Stimulated activated CD4-positive, alpha-beta T cell treated with anti-CD3 and anti-CD28 coated beads, Interleukin-1b, Interleukin-23, amount 100 ng/mL, for 1 hour (primary cell): ENCODE data around the gene OXA1L.
"Not testable (repeated sequence)": the region's sequence is repeated elsewhere in the genome, so short reads cannot be mapped to it uniquely, and the experiment has no call there.

Experiments used
- DNase-seq, 2 donors: peaks; one replicate each; pipeline ENCODE4 v3.0.0-alpha.2; 2020; ENCODE audit warnings: low read depth in 2 of 2

Gene OXA1L

DNA sequence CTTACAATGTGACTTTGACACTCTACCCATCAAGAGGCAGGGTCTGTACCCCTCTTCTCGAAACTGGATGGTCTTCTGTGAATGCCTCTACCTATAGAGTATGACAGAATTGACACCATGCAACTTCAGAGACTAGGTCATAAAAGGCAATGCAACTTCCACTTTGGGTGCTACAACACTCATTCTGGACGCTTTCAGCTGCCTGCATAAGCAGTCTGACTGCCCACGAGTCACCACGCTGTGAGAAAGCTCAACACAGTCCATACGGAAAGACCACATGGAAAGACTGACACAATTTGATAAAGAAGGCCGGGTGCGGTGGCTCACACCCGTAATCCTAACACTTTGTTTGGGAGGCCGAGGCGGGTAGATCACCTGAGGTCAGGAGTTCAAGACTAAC, 33.9 kb downstream of the OXA1L start:
- DNase-seq: no peak

DNA sequence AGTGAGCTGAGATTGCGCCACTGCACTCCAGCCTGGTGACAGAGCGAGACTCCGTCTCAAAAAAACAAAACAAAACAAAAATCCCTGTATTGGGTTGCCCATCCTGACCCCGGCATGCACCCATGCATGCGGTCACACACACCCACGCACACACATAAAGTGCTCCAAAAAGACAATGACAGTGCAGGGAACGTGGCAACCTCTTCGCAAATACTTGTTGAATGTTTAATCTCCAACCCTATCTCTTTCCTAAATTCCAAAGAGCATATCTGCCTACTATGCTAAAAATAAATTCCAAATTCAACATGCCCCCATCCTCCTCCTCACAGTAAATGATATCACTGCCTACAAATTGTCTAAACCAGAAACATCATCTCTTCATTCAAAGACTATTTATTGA, 35.2 kb downstream of the OXA1L start:
- DNase-seq: no peak

DNA sequence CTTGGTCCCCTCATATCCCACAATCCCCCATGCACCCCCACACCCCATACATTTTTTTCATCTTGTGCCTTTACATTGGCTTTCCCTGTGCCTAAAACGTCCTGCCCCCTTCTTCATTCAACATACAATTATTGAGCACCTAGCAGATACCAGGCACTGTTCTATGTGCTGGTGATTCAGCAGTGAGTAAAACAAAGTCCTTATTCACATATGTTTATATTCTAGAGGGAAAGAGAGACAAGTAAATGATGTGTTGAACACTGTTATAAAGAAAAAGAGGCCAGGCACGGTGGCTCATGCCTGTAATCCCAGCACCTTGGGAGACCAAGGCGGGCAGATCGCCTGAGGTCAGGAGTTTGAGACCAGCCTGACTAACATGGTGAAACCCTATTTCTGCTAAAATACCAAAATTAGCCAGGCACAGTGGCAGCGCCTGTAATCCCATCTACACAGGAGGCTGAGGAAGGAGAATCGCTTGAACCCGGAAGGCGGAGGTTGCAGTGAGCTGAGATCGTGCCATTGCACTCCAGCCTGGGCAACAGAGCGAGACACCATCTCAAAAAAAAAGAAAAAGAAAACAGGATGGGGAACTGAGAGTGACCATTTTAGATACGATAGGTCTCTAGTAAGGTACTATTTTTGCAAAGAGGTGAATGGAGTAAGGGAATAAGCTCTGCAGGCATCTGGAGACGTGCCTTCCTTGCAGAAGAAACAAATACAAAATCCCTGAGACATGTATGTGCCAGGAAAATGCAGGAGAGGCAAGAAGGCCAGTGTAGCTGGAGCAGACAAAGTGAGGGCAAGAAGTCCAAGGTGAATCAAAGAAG, 36.6 kb downstream of the OXA1L start:
- no peak for DNase-seq

DNA sequence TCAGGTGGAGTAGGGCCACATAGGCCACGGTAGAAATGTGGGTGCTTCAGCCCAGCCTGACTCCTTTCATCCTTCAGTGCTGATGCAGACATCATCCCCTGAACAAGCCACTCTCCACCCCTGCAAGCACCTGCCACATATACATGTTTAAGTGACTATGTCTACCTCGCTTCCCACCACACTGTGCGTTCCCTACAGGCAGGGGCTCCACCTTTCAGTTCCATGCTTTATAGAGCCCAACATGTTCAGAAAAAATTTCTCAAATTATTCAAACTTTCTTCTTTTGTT, 37.1 kb downstream of the OXA1L start:
- DNase-seq: no peak

DNA sequence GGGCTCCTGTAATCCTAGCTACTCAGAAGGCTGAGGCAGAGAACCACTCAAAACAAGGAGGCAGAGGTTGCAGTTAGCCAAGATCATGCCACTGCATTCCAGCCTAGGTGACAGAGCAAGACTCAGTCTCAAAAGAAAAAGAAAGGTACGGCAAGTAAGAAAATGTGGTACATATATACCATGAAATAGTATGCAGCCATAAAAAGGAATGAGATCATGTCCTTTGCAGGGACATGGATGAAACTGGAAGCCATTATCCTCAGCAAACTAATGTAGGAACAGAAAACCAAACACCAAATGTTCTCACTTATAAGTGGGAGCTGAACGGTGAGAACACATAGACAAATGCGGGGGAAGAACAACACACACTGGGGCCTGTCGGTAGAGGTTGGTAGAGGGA, 38.7 kb downstream of the OXA1L start:
- not testable (repeated sequence) for DNase-seq

DNA sequence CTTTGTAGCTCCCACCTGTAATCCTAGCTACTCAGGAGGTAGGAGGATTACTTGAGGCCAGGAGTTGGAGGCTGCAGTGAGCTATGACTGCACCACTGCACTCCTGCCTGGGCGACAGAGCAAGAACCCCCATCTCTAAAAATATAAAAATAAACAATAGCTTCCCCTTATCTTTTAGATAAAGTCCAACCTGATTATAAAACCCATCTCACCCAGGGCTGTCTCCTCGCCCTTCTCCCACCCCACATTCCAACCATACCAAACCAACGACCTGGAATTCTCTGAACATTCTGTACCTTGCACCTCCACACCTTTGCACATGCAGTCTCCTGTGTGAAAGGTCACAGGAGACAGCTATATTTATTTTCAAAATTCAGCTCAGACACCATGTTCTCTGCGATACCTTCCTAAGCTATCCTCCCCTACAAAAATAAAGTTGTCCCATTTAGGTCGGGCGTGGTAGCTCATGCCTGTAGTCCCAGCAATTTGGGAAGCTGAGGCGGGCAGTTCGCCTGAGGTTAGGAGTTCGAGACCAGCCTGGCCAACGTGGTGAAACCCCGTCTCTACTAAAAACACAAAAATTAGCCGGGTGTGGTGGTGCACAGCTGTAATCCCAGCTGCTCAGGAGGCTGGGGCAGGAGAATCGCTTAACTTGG, 41.1 kb downstream of the OXA1L start:
- DNase-seq: no peak

DNA sequence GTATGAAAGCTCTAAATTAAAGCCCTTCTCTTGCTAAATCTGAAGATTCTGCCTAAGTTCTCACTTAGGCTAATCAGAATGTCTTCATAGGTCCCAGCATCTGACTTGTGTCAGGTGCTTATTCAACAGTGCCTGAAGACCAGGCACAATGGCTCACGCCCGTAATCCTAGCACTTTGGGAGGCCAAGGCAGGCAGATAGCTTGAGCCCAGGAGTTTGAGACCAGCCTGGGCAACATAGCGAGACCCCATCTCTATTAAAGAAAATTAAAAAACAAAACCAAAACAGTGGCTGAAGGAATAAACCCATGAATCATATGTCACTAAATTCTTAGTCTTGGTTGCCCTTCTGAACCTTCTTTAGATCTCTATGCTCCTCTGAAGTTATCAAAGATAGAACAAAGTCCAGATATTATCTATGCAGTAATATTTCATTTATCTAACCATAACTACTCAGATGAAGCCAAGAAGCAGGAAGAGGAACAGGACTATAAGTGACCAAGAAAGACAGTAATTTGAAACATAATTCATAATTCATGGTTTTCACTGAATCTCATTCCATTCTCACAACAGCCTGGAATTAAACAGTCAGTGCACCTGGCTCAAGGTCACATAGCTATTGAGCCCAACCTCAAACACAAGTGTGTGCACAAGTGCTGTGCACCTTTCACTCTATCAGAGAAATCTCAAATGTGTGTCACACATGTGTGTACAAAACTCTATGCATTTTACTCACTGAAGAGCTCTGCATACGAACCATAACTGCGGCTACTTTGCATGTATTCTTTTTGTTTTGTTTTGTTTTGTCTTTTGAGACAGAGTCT, 42.1 kb downstream of the OXA1L start:
- DNase-seq: no peak

DNA sequence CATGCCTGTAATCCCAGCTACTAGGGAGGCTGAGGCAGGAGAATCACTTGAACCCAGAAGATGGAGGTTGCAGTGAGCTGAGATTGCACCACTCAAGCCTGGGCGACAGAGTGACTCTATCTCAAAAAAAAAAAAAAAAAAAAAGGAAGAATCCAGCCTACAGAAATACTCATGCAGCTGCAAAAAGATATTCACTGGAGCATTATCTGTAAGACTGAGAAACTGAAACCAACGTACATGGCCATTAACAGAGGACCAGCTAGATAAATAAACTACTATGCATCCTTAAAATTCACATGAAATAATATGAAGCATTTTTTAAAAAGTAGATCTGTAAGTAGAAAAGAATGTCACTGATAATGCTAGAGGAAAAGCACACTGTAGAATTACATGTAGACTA, 45.2 kb downstream of the OXA1L start:
- no peak for DNase-seq

DNA sequence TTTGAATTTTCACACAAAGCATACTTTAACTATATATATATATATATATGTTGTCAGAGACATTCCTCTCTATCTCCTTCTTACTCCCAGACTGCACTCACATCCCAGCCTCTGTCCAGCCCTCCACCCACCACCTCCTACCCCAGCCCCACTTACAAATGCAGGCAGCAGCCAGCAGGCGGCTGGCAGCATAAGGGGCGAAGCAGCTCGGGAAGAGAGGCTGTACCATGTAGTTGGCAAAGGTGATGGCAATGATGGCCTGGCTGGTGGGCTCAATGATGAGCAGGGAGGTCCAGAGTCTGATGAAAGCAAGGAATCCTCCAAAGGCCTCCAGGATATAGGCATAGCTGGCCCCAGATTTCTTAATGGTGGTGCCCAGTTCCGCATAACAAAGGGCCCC, 46.3 kb downstream of the OXA1L start:
- DNase-seq: no peak

DNA sequence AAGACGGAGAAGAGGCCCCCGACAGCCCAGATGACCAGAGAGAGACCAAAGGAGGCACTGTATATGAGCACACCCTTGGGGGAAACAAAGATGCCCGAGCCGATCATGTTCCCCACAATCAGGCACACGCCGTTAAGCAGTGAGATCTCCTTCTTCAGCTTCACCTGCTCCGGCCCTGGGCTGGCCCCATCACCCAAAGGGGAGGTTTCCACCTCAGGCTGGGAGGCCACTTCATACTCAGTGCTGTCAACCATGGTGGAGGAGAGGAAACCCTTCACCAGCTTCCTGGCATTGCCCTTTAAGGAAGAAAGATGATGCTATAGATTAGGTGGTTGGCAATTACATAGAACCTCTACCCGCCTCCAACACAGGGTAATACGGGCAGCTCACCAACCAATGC, 46.7 kb downstream of the OXA1L start:
- no peak for DNase-seq

DNA sequence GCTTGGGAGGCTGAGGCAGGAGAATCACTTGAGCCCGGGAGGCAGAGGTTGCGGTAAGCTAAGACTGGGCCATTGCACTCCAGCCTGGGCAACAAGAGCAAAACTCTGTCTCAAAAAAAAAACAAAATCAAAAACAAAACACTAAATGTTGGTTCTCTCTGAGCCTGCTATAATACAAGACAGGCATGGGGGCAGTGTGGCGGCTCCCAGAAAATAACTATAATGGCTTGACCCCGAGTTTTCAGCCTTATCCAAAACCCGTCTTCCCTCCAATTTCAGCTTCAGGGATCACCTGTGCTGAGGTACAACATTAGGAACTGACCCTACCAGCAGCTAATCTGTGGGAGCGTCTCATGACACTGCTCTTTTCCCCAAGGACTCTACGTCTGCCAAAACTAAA, 47.9 kb downstream of the OXA1L start:
- DNase-seq: no peak

DNA sequence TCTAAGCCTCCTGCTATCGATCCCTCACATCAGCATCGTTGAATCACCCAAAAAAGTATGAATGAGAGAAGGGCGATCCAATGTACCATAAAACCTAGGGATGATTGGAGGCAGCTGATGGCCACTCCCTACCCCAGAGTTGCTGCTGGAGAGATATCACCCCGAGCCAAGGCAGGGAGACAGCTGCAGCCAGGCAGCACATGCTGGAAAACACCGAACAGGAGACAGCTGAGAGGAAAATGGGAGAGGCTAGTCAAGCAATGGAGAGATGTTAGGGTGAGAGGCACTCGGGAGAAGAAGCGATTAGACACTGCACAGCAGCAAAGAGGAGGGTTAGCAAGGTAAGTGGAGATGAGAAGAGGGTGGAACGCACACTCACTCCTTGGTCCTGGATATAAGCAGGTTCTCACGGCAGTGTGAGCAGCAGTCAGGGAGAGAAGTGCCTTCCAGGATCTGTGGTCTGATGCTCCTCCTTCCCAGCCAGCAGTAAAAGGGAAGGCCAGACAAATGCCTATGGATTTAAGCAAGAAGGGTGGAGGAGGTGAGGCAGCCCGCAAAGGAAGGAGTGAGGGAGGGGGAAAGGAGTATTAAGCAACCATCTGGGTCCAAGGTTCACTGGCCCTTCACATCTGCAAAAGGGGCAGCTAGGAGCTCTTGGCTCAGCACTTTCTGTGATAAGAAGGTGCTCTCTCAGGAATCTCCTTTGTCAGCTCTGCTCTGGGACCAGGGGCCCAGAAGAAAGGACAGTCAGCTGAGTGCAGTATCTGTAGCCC, 48.6 kb downstream of the OXA1L start, which contains the start of gene SLC7A7:
Gene SLC7A7 (minus strand): TSS at position 495 of the 773 bp plus-strand sequence. CDS start 2,037 bp downstream, outside the sequence.
- no peak for DNase-seq

DNA sequence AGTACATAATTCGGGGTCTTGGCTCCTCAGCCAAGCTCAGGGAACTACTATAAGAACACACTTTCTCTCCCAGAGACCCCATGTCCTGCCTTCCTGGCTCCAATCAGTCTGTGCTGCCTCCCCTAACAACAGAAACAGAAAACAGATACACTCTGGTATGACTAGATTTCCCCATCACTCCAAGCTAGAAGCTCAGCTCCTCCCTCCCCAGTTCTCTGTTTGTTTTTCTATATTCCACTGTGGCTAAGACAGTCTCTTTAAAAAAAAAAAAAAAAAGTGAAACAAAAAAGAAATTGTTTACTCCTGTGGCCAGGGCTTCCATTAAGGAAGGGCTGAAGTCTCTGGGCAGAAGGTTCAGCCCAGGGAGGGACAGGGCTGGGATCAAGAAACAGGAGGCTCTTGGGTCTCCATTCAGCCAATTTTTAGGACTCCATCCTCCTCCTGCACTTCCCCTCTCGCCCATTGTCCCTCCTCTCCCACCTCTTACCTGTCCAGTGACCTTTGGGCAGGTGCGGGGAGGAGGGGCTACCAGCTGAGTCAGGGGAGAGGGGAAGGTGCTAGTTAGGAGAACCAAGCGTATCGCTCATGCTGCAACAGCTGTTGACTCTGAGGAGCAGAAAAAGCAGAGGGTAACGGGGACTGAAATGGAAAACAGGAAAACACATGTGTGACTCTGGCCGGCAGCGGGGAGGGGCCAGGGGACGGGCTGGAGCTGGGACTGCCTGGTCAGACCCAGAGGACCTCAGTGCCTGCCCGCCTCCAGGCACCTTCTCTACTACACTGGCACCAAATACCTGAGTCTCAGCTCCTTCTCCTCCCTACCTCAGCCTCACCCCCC, 52.9 kb downstream of the OXA1L start:
- no peak for DNase-seq

DNA sequence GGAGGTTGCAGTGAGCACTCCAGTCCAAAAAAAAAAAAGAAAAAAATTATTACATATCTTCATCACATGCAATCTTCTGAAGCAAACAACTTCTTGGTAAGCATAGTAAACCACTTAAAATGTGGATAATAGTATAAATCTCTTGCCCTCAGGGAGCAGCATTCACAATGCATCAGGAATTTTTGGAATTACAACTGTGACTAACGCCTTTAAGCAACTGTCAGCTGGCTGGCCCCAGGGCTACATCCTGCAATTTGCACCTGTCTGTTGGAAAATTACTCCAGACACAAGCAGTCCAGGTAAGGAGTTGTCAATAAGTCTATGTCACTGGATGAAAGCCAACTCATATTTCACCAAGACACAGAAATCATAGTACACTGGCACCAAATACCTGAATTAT, 54.2 kb downstream of the OXA1L start:
- no peak for DNase-seq

DNA sequence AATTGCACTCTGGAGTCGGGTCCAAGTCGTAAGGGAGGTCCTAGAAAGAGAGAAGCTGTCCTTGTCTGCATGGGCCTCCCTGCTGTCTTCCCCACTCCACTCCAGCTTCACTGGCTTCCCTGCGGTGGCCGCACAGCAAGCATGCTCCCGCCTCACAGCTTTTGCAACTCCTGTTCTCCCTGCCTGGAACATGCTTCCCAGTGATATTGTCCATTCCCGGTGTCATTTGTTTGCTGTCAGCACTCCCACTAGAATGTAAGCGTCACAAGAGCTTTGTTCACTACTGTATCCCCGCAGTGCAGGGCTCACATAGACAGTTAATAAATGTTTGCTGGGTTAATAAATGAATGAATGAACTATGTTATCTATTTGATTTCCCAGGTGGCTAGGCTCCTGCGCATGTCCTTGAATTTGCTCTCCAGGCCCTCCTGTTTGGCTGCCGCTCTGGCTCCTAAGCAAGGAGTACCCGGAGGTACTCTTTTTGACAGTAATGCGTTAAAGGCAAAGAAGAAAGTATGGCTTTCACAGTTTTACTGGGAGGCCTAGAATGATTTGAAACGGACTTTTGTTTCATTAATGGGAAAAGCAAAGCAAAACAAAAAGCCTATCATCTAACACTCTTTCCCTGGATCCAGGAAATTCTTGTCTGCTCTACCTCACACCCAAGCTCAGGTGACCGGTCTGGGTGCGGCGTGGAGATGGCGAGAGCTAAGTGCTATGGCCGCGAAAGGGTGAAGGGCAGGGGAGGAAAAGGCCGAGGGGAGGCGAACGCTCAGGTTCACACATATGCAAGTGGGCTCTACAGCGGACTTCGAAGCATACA, 54.9 kb downstream of the OXA1L start:
- no peak for DNase-seq

DNA sequence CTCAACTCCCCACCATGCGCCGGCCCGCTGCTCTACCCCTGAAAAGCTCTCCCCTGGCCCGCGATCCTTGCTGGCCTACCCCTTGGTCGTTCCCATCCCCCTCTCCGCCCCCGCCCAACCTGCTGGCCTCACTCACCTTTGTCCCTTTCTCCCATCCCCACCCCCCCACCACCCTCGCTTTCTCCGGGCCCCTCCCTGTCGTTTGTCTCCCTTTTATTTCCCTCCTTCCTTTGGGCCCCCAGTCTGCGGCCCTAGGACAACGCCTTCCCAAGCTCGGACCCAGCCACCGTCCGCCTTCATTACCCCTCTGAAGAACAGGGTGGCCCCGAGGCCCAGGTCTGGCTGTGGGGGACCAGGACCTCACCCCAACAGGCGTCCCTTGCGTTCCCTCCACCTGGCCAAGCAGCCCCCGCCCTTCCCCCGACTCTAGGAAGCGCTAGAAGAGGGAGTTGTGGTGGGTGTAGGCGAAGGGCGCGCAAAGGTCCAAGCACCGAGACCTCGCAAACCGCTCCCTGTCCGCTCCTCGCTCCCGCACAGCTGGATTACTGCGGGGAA, 55.6 kb downstream of the OXA1L start:
- DNase-seq: no peak
